HCT116 (cell line): ENCODE results near the gene CCDC179. TPM values are rescaled to one million over a fixed set of nuclear protein-coding genes. Genes with fewer than 3 reads are reported as not detected.

Experiments used
- ATAC-seq: fragments of 200-7000 bp; cut with Tn5 transposase; 2 replicates; pipeline ENCODE4 v1.9.1; 2020; ENCODE audit warnings: mild to moderate bottlenecking, moderate library complexity
- BruUV-seq: library from RNA; stranded (reverse); fragments of 400-500 nt; replicated peaks from 2 replicates; lab custom pipeline; 2021; lab: Mats Ljungman, UMichigan
- CTCF ChIA-PET: fragments of 300-600 bp; sonication (Branson Sonifier 250); formaldehyde crosslinking; loops from one replicate; lab custom pipeline; 2021; ENCODE audit warnings: antibody characterized with exemption; lab: Charles Lee
- POLR2A ChIA-PET: fragments of 300-600, 350-600 bp; sonication (Branson Sonifier 250); formaldehyde crosslinking; loops from one replicate; lab custom pipeline; 2021; ENCODE audit warnings: antibody characterized with exemption; lab: Charles Lee
- RAD21 ChIA-PET, 2 experiments: fragments of 300-600 bp; sonication (Branson Sonifier 250); formaldehyde crosslinking; loops; one replicate each; lab custom pipeline; 2023; ENCODE audit warnings: low total read pairs in 2 of 2; ENCODE audit not compliant: uncharacterized antibody in 2 of 2, unreplicated experiment in 2 of 2, low non-redundant PET in 1 of 2; lab: Charles Lee
- DNase-seq: peaks from one replicate; pipeline ENCODE4 v3.0.0-alpha.2; 2010; ENCODE audit warnings: low read depth, low spot score
- H2AFZ ChIP-seq: fragments of 200-600 bp; shearing (Covaris generic), sonication (generic); 2 replicates; pipeline ENCODE4 v1.6.1; 2017; ENCODE audit warnings: low read depth, mixed run types, mixed read lengths, antibody characterized with exemption, low read length; ENCODE audit not compliant: poor library complexity, severe bottlenecking
- H3K27ac ChIP-seq: 2 replicates; pipeline ENCODE4 v1.5.1; 2012; ENCODE audit warnings: low read depth, low read length
- H3K27me3 ChIP-seq: fragments of 200-600 bp; sonication (generic); 2 replicates; pipeline ENCODE4 v1.6.1; 2016; ENCODE audit warnings: mixed run types, low read length, mixed read lengths; ENCODE audit not compliant: insufficient read depth
- H3K36me3 ChIP-seq, 2 experiments: fragments of 200-500 bp in 1 of 2; fragments of 200-600 bp in 1 of 2; sonication (Bioruptor generic) in 1 of 2; sonication (generic) in 1 of 2; 2 replicates each; pipeline versions ENCODE4 v1.5.1 to v1.6.1; 2014 to 2016; ENCODE audit warnings: low read length in 2 of 2, inconsistent platforms in 1 of 2, mixed read lengths in 1 of 2, mixed run types in 1 of 2; ENCODE audit not compliant: insufficient read depth in 2 of 2, control insufficient read depth in 1 of 2
- H3K4me1 ChIP-seq, 2 experiments: fragments of 200-600 bp in 1 of 2; sonication (generic) in 1 of 2; 2 replicates each; pipeline versions ENCODE4 v1.5.1 to v1.6.1; 2012 to 2017; ENCODE audit warnings: low read length in 2 of 2, inconsistent platforms in 1 of 2, mild to moderate bottlenecking in 1 of 2, mixed read lengths in 1 of 2, mixed run types in 1 of 2, moderate library complexity in 1 of 2; ENCODE audit not compliant: insufficient read depth in 2 of 2, control insufficient read depth in 1 of 2
- H3K4me2 ChIP-seq: fragments of 200-600 bp; sonication (generic); 2 replicates; pipeline ENCODE4 v1.6.1; 2017; ENCODE audit warnings: mixed run types, low read length, mixed read lengths
- H3K4me3 ChIP-seq, 2 experiments: fragments of 200-600 bp in 1 of 2; sonication (generic) in 1 of 2; replicated peaks in 1 of 2; 2 replicates each; pipeline ENCODE4 v1.5.1; 2011 to 2016; ENCODE audit warnings: low read length in 2 of 2, control low read depth in 1 of 2, low read depth in 1 of 2, mild to moderate bottlenecking in 1 of 2, mixed read lengths in 1 of 2, mixed run types in 1 of 2
- H3K79me2 ChIP-seq: fragments of 200-600 bp; sonication (generic); 2 replicates; pipeline ENCODE4 v1.6.1; 2017; ENCODE audit warnings: mild to moderate bottlenecking, mixed run types, low read length, moderate library complexity, mixed read lengths; ENCODE audit not compliant: insufficient read depth
- H3K9ac ChIP-seq: fragments of 200-600 bp; sonication (generic); 2 replicates; pipeline ENCODE4 v1.6.1; 2016; ENCODE audit warnings: low read length, mixed read lengths
- H3K9me2 ChIP-seq: fragments of 200-600 bp; sonication (generic), shearing (Covaris generic); 2 replicates; pipeline ENCODE4 v1.6.1; 2017; ENCODE audit warnings: mixed run types, mild to moderate bottlenecking, moderate library complexity; ENCODE audit not compliant: insufficient read depth
- H3K9me3 ChIP-seq, 2 experiments: fragments of 200-500 bp in 1 of 2; fragments of 200-600 bp in 1 of 2; sonication (Bioruptor generic) in 1 of 2; sonication (generic) in 1 of 2; 2 replicates each; pipeline ENCODE4 v1.6.1; 2014 to 2017; ENCODE audit warnings: low read length in 2 of 2, mixed read lengths in 2 of 2, inconsistent platforms in 1 of 2, low read depth in 1 of 2, mild to moderate bottlenecking in 1 of 2, mixed run types in 1 of 2, moderate library complexity in 1 of 2; ENCODE audit not compliant: control insufficient read depth in 1 of 2, insufficient read depth in 1 of 2
- H4K20me1 ChIP-seq: fragments of 200-600 bp; sonication (generic), shearing (Covaris generic); 2 replicates; pipeline ENCODE4 v1.6.1; 2017; ENCODE audit warnings: mixed run types, mild to moderate bottlenecking, moderate library complexity; ENCODE audit not compliant: insufficient read depth
- EGR1 ChIP-seq: IDR thresholded peaks from 2 replicates; pipeline ENCODE4 v1.6.1; 2012; ENCODE audit warnings: low read depth
- EZH2 ChIP-seq: fragments of 200-600 bp; sonication (generic); IDR thresholded peaks from 2 replicates; pipeline ENCODE4 v1.6.1; 2017; ENCODE audit warnings: antibody characterized with exemption, mixed run types
- EZH2phosphoT487 ChIP-seq: fragments of 200-600 bp; IDR thresholded peaks from 2 replicates; pipeline ENCODE4 v1.6.1; 2018; ENCODE audit warnings: antibody characterized with exemption, borderline replicate concordance
- FOSL1 ChIP-seq: IDR thresholded peaks from 2 replicates; pipeline ENCODE4 v1.6.1; 2012; ENCODE audit warnings: low read depth
- JUND ChIP-seq: IDR thresholded peaks from 2 replicates; pipeline ENCODE4 v1.6.1; 2012
- MAX ChIP-seq: IDR thresholded peaks from 2 replicates; pipeline ENCODE4 v1.6.1; 2012
- POLR2A ChIP-seq: IDR thresholded peaks from 2 replicates; pipeline ENCODE4 v1.7.0; 2011; ENCODE audit warnings: borderline replicate concordance; ENCODE audit not compliant: insufficient read depth, insufficient read length; ENCODE audit errors: extremely low read depth
- POLR2AphosphoS5 ChIP-seq: IDR thresholded peaks from 2 replicates; pipeline ENCODE4 v1.6.1; 2011; ENCODE audit warnings: mild to moderate bottlenecking, low read depth, low read length, moderate library complexity
- RAD21 ChIP-seq: IDR thresholded peaks from 2 replicates; pipeline ENCODE4 v1.6.1; 2012; ENCODE audit warnings: low read depth, mild to moderate bottlenecking
- SIN3A ChIP-seq: IDR thresholded peaks from 2 replicates; pipeline ENCODE4 v1.6.1; 2012; ENCODE audit warnings: low read depth
- SRF ChIP-seq: IDR thresholded peaks from 2 replicates; pipeline ENCODE4 v1.6.1; 2012; ENCODE audit warnings: low read depth
- TCF7L2 ChIP-seq: IDR thresholded peaks from 2 replicates; pipeline ENCODE4 v1.7.0; 2011; ENCODE audit warnings: borderline replicate concordance, inconsistent platforms; ENCODE audit not compliant: insufficient read depth, insufficient read length; ENCODE audit errors: extremely low read depth
- ZFX ChIP-seq: fragments of 450-650 bp; IDR thresholded peaks from 2 replicates; pipeline ENCODE4 v1.6.1; 2017
- ZNF274 ChIP-seq: fragments of 200-500 bp; sonication (Bioruptor generic); IDR thresholded peaks from 2 replicates; pipeline ENCODE4 v1.6.1; 2014; ENCODE audit warnings: mild to moderate bottlenecking, low read depth, low read length, inconsistent platforms
- intact Hi-C: fragments of 100-400 bp; cut with micrococcal nuclease; formaldehyde crosslinking; loops from 2 replicates; pipeline ENCODE4 v1.10.0; 2022
- total RNA-seq: library from RNA; stranded (reverse); gene quantifications from one replicate; pipeline ENCODE4 v1.2.1, GENCODE V29; 2021; ENCODE audit not compliant: unreplicated experiment
- TF ChIP-seq, protein P1 (sequence below): IDR thresholded peaks from 2 replicates; pipeline ENCODE4 v1.6.1; 2011; ENCODE audit warnings: mild to moderate bottlenecking, low read length, moderate library complexity; ENCODE audit not compliant: insufficient replicate concordance; ENCODE audit errors: extremely low read depth
- TF ChIP-seq, protein P2 (sequence below): IDR thresholded peaks from 2 replicates; pipeline ENCODE4 v1.6.1; 2012; ENCODE audit warnings: low read depth

The CCDC179 gene
- total RNA-seq, 1 experiment from 2014 or later: not detected

- ChIA-PET CTCF (no interaction called here), RAD21 (no interaction called here), POLR2A (no interaction called here)
- intact Hi-C loops: no loop called here
- Histone ChIP-seq H3K9me3 (no peaks in the 10 kb centered on the region), H3K9me2 (no peaks in the 10 kb centered on the region), H3K9ac (no peak overlapping the region), H3K36me3 (no peaks in the 10 kb centered on the region), H4K20me1 (no peaks in the 10 kb centered on the region), H3K27me3 (no peaks in the 10 kb centered on the region), H2AFZ (no peak overlapping the region), H3K4me1 (no peaks in the 10 kb centered on the region), H3K79me2 (no peaks in the 10 kb centered on the region), H3K4me3 (no peak overlapping the region), H3K27ac (no peak overlapping the region)
- ATAC-seq (no peak), DNase-seq (no peak)
- no TSS peak for BruUV-seq
- TF ChIP-seq TCF7L2 (no peak), POLR2AphosphoS5 (no peak), JUND (no peak), ZNF274 (no peak), EGR1 (no peak), EZH2 (no peak), EZH2phosphoT487 (no peak), SRF (no peak), MAX (no peak), FOSL1 (no peak), SIN3A (no peak), POLR2A (no peak), RAD21 (no peak), ZFX (no peak)
- TF ChIP-seq, protein P1, sequence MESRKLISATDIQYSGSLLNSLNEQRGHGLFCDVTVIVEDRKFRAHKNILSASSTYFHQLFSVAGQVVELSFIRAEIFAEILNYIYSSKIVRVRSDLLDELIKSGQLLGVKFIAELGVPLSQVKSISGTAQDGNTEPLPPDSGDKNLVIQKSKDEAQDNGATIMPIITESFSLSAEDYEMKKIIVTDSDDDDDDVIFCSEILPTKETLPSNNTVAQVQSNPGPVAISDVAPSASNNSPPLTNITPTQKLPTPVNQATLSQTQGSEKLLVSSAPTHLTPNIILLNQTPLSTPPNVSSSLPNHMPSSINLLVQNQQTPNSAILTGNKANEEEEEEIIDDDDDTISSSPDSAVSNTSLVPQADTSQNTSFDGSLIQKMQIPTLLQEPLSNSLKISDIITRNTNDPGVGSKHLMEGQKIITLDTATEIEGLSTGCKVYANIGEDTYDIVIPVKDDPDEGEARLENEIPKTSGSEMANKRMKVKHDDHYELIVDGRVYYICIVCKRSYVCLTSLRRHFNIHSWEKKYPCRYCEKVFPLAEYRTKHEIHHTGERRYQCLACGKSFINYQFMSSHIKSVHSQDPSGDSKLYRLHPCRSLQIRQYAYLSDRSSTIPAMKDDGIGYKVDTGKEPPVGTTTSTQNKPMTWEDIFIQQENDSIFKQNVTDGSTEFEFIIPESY: no peak
- TF ChIP-seq, protein P2, sequence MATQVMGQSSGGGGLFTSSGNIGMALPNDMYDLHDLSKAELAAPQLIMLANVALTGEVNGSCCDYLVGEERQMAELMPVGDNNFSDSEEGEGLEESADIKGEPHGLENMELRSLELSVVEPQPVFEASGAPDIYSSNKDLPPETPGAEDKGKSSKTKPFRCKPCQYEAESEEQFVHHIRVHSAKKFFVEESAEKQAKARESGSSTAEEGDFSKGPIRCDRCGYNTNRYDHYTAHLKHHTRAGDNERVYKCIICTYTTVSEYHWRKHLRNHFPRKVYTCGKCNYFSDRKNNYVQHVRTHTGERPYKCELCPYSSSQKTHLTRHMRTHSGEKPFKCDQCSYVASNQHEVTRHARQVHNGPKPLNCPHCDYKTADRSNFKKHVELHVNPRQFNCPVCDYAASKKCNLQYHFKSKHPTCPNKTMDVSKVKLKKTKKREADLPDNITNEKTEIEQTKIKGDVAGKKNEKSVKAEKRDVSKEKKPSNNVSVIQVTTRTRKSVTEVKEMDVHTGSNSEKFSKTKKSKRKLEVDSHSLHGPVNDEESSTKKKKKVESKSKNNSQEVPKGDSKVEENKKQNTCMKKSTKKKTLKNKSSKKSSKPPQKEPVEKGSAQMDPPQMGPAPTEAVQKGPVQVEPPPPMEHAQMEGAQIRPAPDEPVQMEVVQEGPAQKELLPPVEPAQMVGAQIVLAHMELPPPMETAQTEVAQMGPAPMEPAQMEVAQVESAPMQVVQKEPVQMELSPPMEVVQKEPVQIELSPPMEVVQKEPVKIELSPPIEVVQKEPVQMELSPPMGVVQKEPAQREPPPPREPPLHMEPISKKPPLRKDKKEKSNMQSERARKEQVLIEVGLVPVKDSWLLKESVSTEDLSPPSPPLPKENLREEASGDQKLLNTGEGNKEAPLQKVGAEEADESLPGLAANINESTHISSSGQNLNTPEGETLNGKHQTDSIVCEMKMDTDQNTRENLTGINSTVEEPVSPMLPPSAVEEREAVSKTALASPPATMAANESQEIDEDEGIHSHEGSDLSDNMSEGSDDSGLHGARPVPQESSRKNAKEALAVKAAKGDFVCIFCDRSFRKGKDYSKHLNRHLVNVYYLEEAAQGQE: no peak
- TF ChIP-seq, all 23 proteins: peak for 0
- H3K4me2 ChIP-seq: no peak overlapping the region
These were observed 43.5 kb upstream of the CCDC179 start for GRCh38 chr11:22903782-22904181.
